RKO (cell line): ENCODE data around the gene TIMP3.
A peak's percentile ranks its signal among the peaks of the same experiment; 100 is the strongest.

Experiments used
- DNase-seq: peaks from one replicate; pipeline ENCODE4 v3.0.0-alpha.2; 2016; ENCODE audit warnings: low spot score

Gene TIMP3

GRCh38 chr22:32809786-32810554 is 8.5 kb downstream of the TIMP3 start:
- no peak for DNase-seq

GRCh38 chr22:32810555-32811133 is 9.1 kb downstream of the TIMP3 start:
- no peak for DNase-seq

GRCh38 chr22:32811788-32812545 is 10.5 kb downstream of the TIMP3 start:
- DNase-seq = no peak

GRCh38 chr22:32814285-32814860 is 12.9 kb downstream of the TIMP3 start:
- DNase-seq = no peak

GRCh38 chr22:32815059-32815458 is 13.6 kb downstream of the TIMP3 start:
- no peak for DNase-seq

- no peak for DNase-seq
Measured at GRCh38 chr22:32815943-32816342, 14.4 kb downstream of the TIMP3 start.

- DNase-seq = no peak
Measured at GRCh38 chr22:32817137-32817730, 15.7 kb downstream of the TIMP3 start.

- no peak for DNase-seq
Measured at GRCh38 chr22:32818446-32819115, 17.1 kb downstream of the TIMP3 start.

GRCh38 chr22:32819120-32819519 is 17.6 kb downstream of the TIMP3 start:
- DNase-seq = no peak

GRCh38 chr22:32820131-32821119 is 18.9 kb downstream of the TIMP3 start:
- DNase-seq = no peak

- no peak for DNase-seq
Measured at GRCh38 chr22:32822179-32822877, 20.8 kb downstream of the TIMP3 start.

- peak; percentile 32 for DNase-seq
Measured at GRCh38 chr22:32823024-32823730, 21.7 kb downstream of the TIMP3 start.

- no peak for DNase-seq
Measured at GRCh38 chr22:32824531-32825312, 23.2 kb downstream of the TIMP3 start.

GRCh38 chr22:32826537-32826936 is 25.0 kb downstream of the TIMP3 start:
- no peak for DNase-seq

GRCh38 chr22:32827049-32827602 is 25.6 kb downstream of the TIMP3 start:
- no peak for DNase-seq

- DNase-seq = no peak
Measured at GRCh38 chr22:32828150-32828549, 26.6 kb downstream of the TIMP3 start.

- DNase-seq = no peak
Measured at GRCh38 chr22:32828561-32828960, 27.1 kb downstream of the TIMP3 start.

GRCh38 chr22:32829451-32829851 is 27.9 kb downstream of the TIMP3 start:
- no peak for DNase-seq
